ENCODE results near the gene TTF1. TPM values are rescaled to one million over a fixed set of nuclear protein-coding genes. Genes with fewer than 3 reads are reported as not detected.

TTF1 gene

GRCh38 chr9:132328580-132328979 is 78.1 kb downstream of the TTF1 start:
- no peak overlapping the region for H2BK120ac ChIP-seq (ENCODE audit: low read depth, low read length)
- no peak overlapping the region for H3K9ac ChIP-seq (ENCODE audit: low read length)
- DNase-seq: no peak
- no peak overlapping the region for H3K4me2 ChIP-seq (ENCODE audit: low read length, poor library complexity, severe bottlenecking)
- no peak overlapping the region for H3K23ac ChIP-seq (ENCODE audit: low read length in 2 of 2)
- no peak overlapping the region for H4K8ac ChIP-seq (ENCODE audit: low read length)
- H2AK5ac ChIP-seq (ENCODE audit: low read length, severe bottlenecking): no peak overlapping the region
- H3K4ac ChIP-seq (ENCODE audit: low read depth in 1 of 2, low read length in 2 of 2): no peak overlapping the region
- no peak overlapping the region for H2BK5ac ChIP-seq (ENCODE audit: low read depth, low read length, poor library complexity, severe bottlenecking)
- H3K36me3 ChIP-seq (ENCODE audit: control insufficient read depth in 1 of 2, insufficient read depth in 2 of 2, low read depth in 1 of 2, low read length in 2 of 2): peaks cover 14 to 94% of the 10 kb centered on the region in 2 experiments
- H3K14ac ChIP-seq (ENCODE audit: low read length in 2 of 2): no peak overlapping the region
- no CpG with 5 or more reads among the region's 4 CpGs for WGBS
- H4K91ac ChIP-seq (ENCODE audit: low read length): no peak overlapping the region
- no peak overlapping the region for H3K27ac ChIP-seq (ENCODE audit: low read length, poor library complexity, severe bottlenecking)
- no peak overlapping the region for H3K4me3 ChIP-seq (ENCODE audit: insufficient read depth in 1 of 2, low read depth in 1 of 2, low read length in 2 of 2)
- H3K9me3 ChIP-seq (ENCODE audit: control insufficient read depth, low read length): no peaks in the 10 kb centered on the region
- H2BK15ac ChIP-seq (ENCODE audit: low read depth, poor library complexity, severe bottlenecking): no peak overlapping the region
- no peaks in the 10 kb centered on the region for H3K27me3 ChIP-seq (ENCODE audit: control insufficient read depth in 1 of 2, insufficient read depth in 1 of 2, low read length in 2 of 2)
- no peak overlapping the region for H2BK12ac ChIP-seq (ENCODE audit: low read length in 2 of 2)
- peaks cover 23% of the 10 kb centered on the region for H3K79me1 ChIP-seq (replicated peaks; ENCODE audit: low read length, poor library complexity, severe bottlenecking)
- no peak overlapping the region for H2AFZ ChIP-seq (ENCODE audit: low read depth, low read length)
- H3K18ac ChIP-seq (ENCODE audit: low read depth in 1 of 2, low read length in 2 of 2): no peak overlapping the region
- H3K4me1 ChIP-seq (ENCODE audit: control insufficient read depth, insufficient read depth, low read depth, low read length): no peaks in the 10 kb centered on the region

GRCh38 chr9:132327537-132327936 is 79.1 kb downstream of the TTF1 start:
- Histone ChIP-seq H2AK5ac (ENCODE audit: low read length, severe bottlenecking) (no peak overlapping the region), H3K27ac (ENCODE audit: low read length, poor library complexity, severe bottlenecking) (no peak overlapping the region), H4K91ac (ENCODE audit: low read length) (no peak overlapping the region), H3K36me3 (ENCODE audit: control insufficient read depth in 1 of 2, insufficient read depth in 2 of 2, low read depth in 1 of 2, low read length in 2 of 2) (peaks cover 8 to 97% of the 10 kb centered on the region in 2 experiments), H3K79me1 (replicated peaks; ENCODE audit: low read length, poor library complexity, severe bottlenecking) (peaks cover 23% of the 10 kb centered on the region), H3K27me3 (ENCODE audit: control insufficient read depth in 1 of 2, insufficient read depth in 1 of 2, low read length in 2 of 2) (no peaks in the 10 kb centered on the region), H3K9me3 (ENCODE audit: control insufficient read depth, low read length) (no peaks in the 10 kb centered on the region), H3K4me1 (ENCODE audit: control insufficient read depth, insufficient read depth, low read depth, low read length) (no peaks in the 10 kb centered on the region), H3K18ac (ENCODE audit: low read depth in 1 of 2, low read length in 2 of 2) (no peak overlapping the region), H2BK120ac (ENCODE audit: low read depth, low read length) (no peak overlapping the region), H3K9ac (ENCODE audit: low read length) (no peak overlapping the region), H4K8ac (ENCODE audit: low read length) (no peak overlapping the region), H3K4ac (ENCODE audit: low read depth in 1 of 2, low read length in 2 of 2) (no peak overlapping the region), H3K4me2 (ENCODE audit: low read length, poor library complexity, severe bottlenecking) (no peak overlapping the region), H3K23ac (ENCODE audit: low read length in 2 of 2) (no peak overlapping the region), H2BK12ac (ENCODE audit: low read length in 2 of 2) (no peak overlapping the region), H2BK5ac (ENCODE audit: low read depth, low read length, poor library complexity, severe bottlenecking) (no peak overlapping the region), H2BK15ac (ENCODE audit: low read depth, poor library complexity, severe bottlenecking) (no peak overlapping the region), H3K4me3 (ENCODE audit: insufficient read depth in 1 of 2, low read depth in 1 of 2, low read length in 2 of 2) (no peak overlapping the region), H3K14ac (ENCODE audit: low read length in 2 of 2) (no peak overlapping the region), H2AFZ (ENCODE audit: low read depth, low read length) (no peak overlapping the region)
- WGBS: 97% methylated on average over 6 of the region's 6 CpGs
- no peak for DNase-seq

Small RNA genes lying within 50 kb of the gene (small RNA-seq; reads per million reads assigned to genes)
- gene RNU5D-2P (ENCODE audit: low read depth): not detected

All from mesenchymal stem cell (in vitro differentiated cells and primary cell).